Measurements from ENCODE around the gene CDKN2B. TPM values are rescaled to one million over a fixed set of nuclear protein-coding genes. Genes with fewer than 3 reads are reported as not detected.
A peak's percentile ranks its signal among the peaks of the same experiment; 100 is the strongest.

Gene CDKN2B
- total RNA-seq, 3 donors from 2014 or later (not counting 1 experiment from before 2014, with no cell fraction given), result 0.16 to 0.30 TPM; not detected in 1

- H3K4me3 Mint-ChIP-seq, result peak overlapping the region; percentile 32
- no peak overlapping the region for H3K27ac ChIP-seq (ENCODE audit: low read length)
- H3K9me3 Mint-ChIP-seq, result no peaks in the 10 kb centered on the region
- DNase-seq, result no peak
- no peaks in the 10 kb centered on the region for H3K9me3 ChIP-seq (ENCODE audit: control insufficient read depth, insufficient read depth, low read length)
- H3K4me3 ChIP-seq (ENCODE audit: low read length), result no peak overlapping the region
- WGBS (ENCODE audit: insufficient coverage), result 91% methylated on average over 1 of the region's 2 CpGs
- no peak for TF ChIP-seq CTCF (IDR thresholded peaks at IDR 0.05)
- no peak for ATAC-seq
- no peaks in the 10 kb centered on the region for H3K36me3 Mint-ChIP-seq
- H3K27me3 ChIP-seq (ENCODE audit: control insufficient read depth, insufficient read depth, low read length), result peaks cover 13% of the 10 kb centered on the region
- no peaks in the 10 kb centered on the region for H3K36me3 ChIP-seq (ENCODE audit: control insufficient read depth, insufficient read depth, low read length)
- H3K4me1 ChIP-seq (ENCODE audit: control insufficient read depth, insufficient read depth, low read length), result peaks cover 14% of the 10 kb centered on the region
- peaks cover 14 to 24% of the 10 kb centered on the region in 2 donors for H3K27me3 Mint-ChIP-seq (ENCODE audit: low read depth in 2 of 2)
- peaks cover 8 to 30% of the 10 kb centered on the region in 2 donors for H3K4me1 Mint-ChIP-seq
- intact Hi-C loops (cut with micrococcal nuclease), result no loop called here
- no peak overlapping the region for H3K27ac Mint-ChIP-seq
Measured at GRCh38 chr9:21998026-21998425, 11.1 kb downstream of the CDKN2B start.

- peak overlapping the region; percentile 32 for H3K4me3 Mint-ChIP-seq
- WGBS (ENCODE audit: insufficient coverage), result no CpG with 5 or more reads among the region's 1 CpG
- intact Hi-C loops (cut with micrococcal nuclease), result no loop called here
Measured at GRCh38 chr9:21997480-21997879, 11.6 kb downstream of the CDKN2B start.

GRCh38 chr9:21996858-21997257, 12.2 kb downstream of the CDKN2B start:
- H3K9me3 ChIP-seq (ENCODE audit: control insufficient read depth, insufficient read depth, low read length), result no peaks in the 10 kb centered on the region
- ATAC-seq (no peak), DNase-seq (no peak)
- H3K9me3 Mint-ChIP-seq, result no peaks in the 10 kb centered on the region
- no peak overlapping the region for H3K4me3 ChIP-seq (ENCODE audit: low read length)
- H3K27me3 Mint-ChIP-seq (ENCODE audit: low read depth in 2 of 2), result peaks cover 10 to 21% of the 10 kb centered on the region in 2 donors
- H3K27ac ChIP-seq (ENCODE audit: low read length), result no peak overlapping the region
- peaks cover 8 to 30% of the 10 kb centered on the region in 2 donors for H3K4me1 Mint-ChIP-seq
- no peaks in the 10 kb centered on the region for H3K36me3 ChIP-seq (ENCODE audit: control insufficient read depth, insufficient read depth, low read length)
- H3K4me1 ChIP-seq (ENCODE audit: control insufficient read depth, insufficient read depth, low read length), result peaks cover 14% of the 10 kb centered on the region
- no peaks in the 10 kb centered on the region for H3K36me3 Mint-ChIP-seq
- intact Hi-C loops (cut with micrococcal nuclease), result no loop called here
- no peak for TF ChIP-seq CTCF (IDR thresholded peaks at IDR 0.05)
- H3K4me3 Mint-ChIP-seq, result peak overlapping the region; percentile 100
- peaks cover 4% of the 10 kb centered on the region for H3K27me3 ChIP-seq (ENCODE audit: control insufficient read depth, insufficient read depth, low read length)
- 75% methylated on average over 4 of the region's 5 CpGs for WGBS (ENCODE audit: insufficient coverage)
- peak overlapping the region; percentile 91 to 95 for H3K27ac Mint-ChIP-seq

More at GRCh38 chr9:21997480-21997879, 11.6 kb downstream of the CDKN2B start:
- H3K27ac Mint-ChIP-seq, result no peak overlapping the region
- Histone ChIP-seq H3K27me3 (ENCODE audit: control insufficient read depth, insufficient read depth, low read length) (peaks cover 10% of the 10 kb centered on the region), H3K4me1 (ENCODE audit: control insufficient read depth, insufficient read depth, low read length) (peaks cover 14% of the 10 kb centered on the region), H3K27ac (ENCODE audit: low read length) (no peak overlapping the region), H3K9me3 (ENCODE audit: control insufficient read depth, insufficient read depth, low read length) (no peaks in the 10 kb centered on the region), H3K4me3 (ENCODE audit: low read length) (no peak overlapping the region), H3K36me3 (ENCODE audit: control insufficient read depth, insufficient read depth, low read length) (no peaks in the 10 kb centered on the region)
- no peak for TF ChIP-seq CTCF (IDR thresholded peaks at IDR 0.05)
- no peaks in the 10 kb centered on the region for H3K9me3 Mint-ChIP-seq
- peaks cover 10 to 21% of the 10 kb centered on the region in 2 donors for H3K27me3 Mint-ChIP-seq (ENCODE audit: low read depth in 2 of 2)
- no peaks in the 10 kb centered on the region for H3K36me3 Mint-ChIP-seq
- ATAC-seq, result no peak
- DNase-seq, result no peak
- H3K4me1 Mint-ChIP-seq, result peaks cover 8 to 30% of the 10 kb centered on the region in 2 donors

- Histone ChIP-seq H3K4me1 (ENCODE audit: control insufficient read depth, insufficient read depth, low read length) (peaks cover 14% of the 10 kb centered on the region), H3K27me3 (ENCODE audit: control insufficient read depth, insufficient read depth, low read length) (peaks cover 6% of the 10 kb centered on the region), H3K9me3 (ENCODE audit: control insufficient read depth, insufficient read depth, low read length) (no peaks in the 10 kb centered on the region), H3K4me3 (ENCODE audit: low read length) (no peak overlapping the region), H3K36me3 (ENCODE audit: control insufficient read depth, insufficient read depth, low read length) (no peaks in the 10 kb centered on the region), H3K27ac (ENCODE audit: low read length) (no peak overlapping the region)
- Mint-ChIP-seq H3K27ac (peak overlapping the region; percentile 91 to 95), H3K9me3 (no peaks in the 10 kb centered on the region), H3K4me3 (peak overlapping the region; percentile 100), H3K4me1 (peaks cover 8 to 30% of the 10 kb centered on the region in 2 donors), H3K27me3 (ENCODE audit: low read depth in 2 of 2) (peaks cover 8 to 21% of the 10 kb centered on the region in 2 donors), H3K36me3 (no peaks in the 10 kb centered on the region)
- 44% methylated on average over 5 of the region's 9 CpGs for WGBS (ENCODE audit: insufficient coverage)
- DNase-seq (no peak), ATAC-seq (no peak)
- intact Hi-C loops (cut with micrococcal nuclease), result no loop called here
- TF ChIP-seq CTCF (IDR thresholded peaks at IDR 0.05), result no peak
Measured at GRCh38 chr9:21996438-21996837, 12.7 kb downstream of the CDKN2B start.

Measured in natural killer cell (primary cell).